ACHN (cell line): ENCODE results near the gene FAM8A1.

Source experiments
- DNase-seq: peaks from one replicate; pipeline ENCODE4 v3.0.0-alpha.2; 2015
- in situ Hi-C: cut with HindIII; loops from 2 replicates; pipeline ENCODE4 v1.10.0; 2017; ENCODE audit warnings: low sequenced_read_pairs, low pct_ligation_motif_present, low pct_unique_long_range_greater_than_20kb

FAM8A1 gene

DNA sequence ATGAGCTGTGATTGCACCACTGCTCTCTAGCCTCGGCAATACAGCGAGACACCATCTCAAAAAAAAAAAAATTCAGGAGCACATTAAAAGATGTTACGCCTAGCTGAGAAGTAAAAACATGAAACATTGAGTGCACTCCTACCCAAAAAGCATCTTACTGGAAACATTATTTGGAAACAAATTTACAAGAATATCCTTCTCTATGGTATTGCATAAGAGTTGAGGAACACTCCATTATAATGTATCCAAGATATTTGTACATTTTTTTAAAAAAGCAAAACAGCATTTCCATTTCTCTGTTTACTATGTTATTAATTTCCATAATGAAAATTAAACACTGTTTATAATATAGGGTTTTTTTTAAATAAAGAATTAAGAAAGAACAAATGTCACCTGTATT, 48.6 kb downstream of the FAM8A1 start:
- in situ Hi-C loops, result no loop called here
- DNase-seq, result no peak

GRCh38 chr6:17650656-17651309, 50.7 kb downstream of the FAM8A1 start:
- no peak for DNase-seq
- in situ Hi-C loops, result no loop called here

- in situ Hi-C loops, result no loop called here
- no peak for DNase-seq
Measured at GRCh38 chr6:17653198-17653882, 53.2 kb downstream of the FAM8A1 start.

- in situ Hi-C loops, result no loop called here
- DNase-seq, result no peak
Measured at GRCh38 chr6:17656092-17656491, 56.0 kb downstream of the FAM8A1 start.

DNA sequence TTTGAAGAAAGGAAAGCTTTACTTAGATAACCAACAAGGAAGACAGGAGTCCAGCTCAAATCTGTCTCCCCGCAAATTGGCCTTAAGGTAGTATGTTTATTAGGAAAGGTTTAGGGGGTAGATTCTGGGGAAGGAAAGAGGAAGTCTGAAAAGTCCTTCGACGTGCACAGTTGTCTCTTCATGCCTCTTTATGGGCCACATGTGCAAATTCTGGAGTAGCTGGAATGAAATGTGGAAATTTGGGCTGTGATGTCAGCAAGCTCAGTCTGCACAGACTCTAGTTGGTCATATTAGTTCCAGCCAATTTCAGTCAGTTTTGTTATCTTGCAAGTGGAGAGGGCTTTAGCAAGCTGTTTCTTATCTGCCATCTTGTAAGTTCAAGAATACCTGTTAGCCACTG, 56.5 kb downstream of the FAM8A1 start:
- in situ Hi-C loops, result no loop called here

More for the DNA sequence above, 56.5 kb downstream of the FAM8A1 start:
- DNase-seq, result no peak
